ENCODE data around the gene LIM2.

DNA sequence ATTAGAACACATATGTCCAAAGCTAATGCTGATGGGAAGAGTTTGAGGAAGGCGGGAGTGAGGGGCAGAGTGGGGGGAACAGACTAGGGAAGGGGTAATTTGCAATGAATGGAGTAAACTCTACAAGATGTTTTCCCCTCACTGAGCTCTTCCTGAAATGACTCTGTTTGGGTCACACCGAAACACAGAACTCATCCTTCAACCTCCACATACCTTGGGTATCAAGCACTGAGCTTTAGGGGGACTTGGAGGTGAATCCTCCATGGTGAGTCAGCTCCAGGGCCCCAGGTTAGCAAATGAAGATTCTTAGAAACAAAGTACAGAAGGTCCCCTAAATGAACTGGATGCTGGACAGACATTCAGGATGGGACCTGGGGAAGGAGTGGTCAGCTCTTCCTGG, 30.9 kb upstream of the LIM2 start:
- no peak for TF ChIP-seq CTCF (conservative IDR thresholded peaks at IDR 0.05; ENCODE audit: low read depth in 2 of 2)
- no peak for TF ChIP-seq EZH2 (IDR thresholded peaks at IDR 0.05; ENCODE audit: low read depth, unreplicated experiment)
- TF ChIP-seq CREB1 (CRISPR knock-in tag; IDR thresholded peaks at IDR 0.05; ENCODE audit: low read depth) = no peak
- no peak for TF ChIP-seq POLR2AphosphoS5 (IDR thresholded peaks at IDR 0.05; ENCODE audit: low read depth)
- TF ChIP-seq, protein P1, sequence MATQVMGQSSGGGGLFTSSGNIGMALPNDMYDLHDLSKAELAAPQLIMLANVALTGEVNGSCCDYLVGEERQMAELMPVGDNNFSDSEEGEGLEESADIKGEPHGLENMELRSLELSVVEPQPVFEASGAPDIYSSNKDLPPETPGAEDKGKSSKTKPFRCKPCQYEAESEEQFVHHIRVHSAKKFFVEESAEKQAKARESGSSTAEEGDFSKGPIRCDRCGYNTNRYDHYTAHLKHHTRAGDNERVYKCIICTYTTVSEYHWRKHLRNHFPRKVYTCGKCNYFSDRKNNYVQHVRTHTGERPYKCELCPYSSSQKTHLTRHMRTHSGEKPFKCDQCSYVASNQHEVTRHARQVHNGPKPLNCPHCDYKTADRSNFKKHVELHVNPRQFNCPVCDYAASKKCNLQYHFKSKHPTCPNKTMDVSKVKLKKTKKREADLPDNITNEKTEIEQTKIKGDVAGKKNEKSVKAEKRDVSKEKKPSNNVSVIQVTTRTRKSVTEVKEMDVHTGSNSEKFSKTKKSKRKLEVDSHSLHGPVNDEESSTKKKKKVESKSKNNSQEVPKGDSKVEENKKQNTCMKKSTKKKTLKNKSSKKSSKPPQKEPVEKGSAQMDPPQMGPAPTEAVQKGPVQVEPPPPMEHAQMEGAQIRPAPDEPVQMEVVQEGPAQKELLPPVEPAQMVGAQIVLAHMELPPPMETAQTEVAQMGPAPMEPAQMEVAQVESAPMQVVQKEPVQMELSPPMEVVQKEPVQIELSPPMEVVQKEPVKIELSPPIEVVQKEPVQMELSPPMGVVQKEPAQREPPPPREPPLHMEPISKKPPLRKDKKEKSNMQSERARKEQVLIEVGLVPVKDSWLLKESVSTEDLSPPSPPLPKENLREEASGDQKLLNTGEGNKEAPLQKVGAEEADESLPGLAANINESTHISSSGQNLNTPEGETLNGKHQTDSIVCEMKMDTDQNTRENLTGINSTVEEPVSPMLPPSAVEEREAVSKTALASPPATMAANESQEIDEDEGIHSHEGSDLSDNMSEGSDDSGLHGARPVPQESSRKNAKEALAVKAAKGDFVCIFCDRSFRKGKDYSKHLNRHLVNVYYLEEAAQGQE (IDR thresholded peaks at IDR 0.05; ENCODE audit: unreplicated experiment) = no peak
- TF ChIP-seq NANOG (IDR thresholded peaks at IDR 0.05; ENCODE audit: borderline replicate concordance) = no peak
- TF ChIP-seq, protein P2, sequence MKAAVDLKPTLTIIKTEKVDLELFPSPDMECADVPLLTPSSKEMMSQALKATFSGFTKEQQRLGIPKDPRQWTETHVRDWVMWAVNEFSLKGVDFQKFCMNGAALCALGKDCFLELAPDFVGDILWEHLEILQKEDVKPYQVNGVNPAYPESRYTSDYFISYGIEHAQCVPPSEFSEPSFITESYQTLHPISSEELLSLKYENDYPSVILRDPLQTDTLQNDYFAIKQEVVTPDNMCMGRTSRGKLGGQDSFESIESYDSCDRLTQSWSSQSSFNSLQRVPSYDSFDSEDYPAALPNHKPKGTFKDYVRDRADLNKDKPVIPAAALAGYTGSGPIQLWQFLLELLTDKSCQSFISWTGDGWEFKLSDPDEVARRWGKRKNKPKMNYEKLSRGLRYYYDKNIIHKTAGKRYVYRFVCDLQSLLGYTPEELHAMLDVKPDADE (IDR thresholded peaks at IDR 0.05) = no peak
- no peak for TF ChIP-seq ZNF114 (CRISPR knock-in tag; IDR thresholded peaks at IDR 0.05)
- TF ChIP-seq EZH2phosphoT487 (IDR thresholded peaks at IDR 0.05; ENCODE audit: unreplicated experiment) = no peak
- no peak for TF ChIP-seq JUNB (IDR thresholded peaks at IDR 0.05; ENCODE audit: unreplicated experiment)
- no peak for TF ChIP-seq ZNF331 (CRISPR knock-in tag; IDR thresholded peaks at IDR 0.05; ENCODE audit: low read depth)
- TF ChIP-seq ZNF462 (CRISPR knock-in tag; IDR thresholded peaks at IDR 0.05) = no peak
- no peak for TF ChIP-seq STAT1 (IDR thresholded peaks at IDR 0.05; ENCODE audit: unreplicated experiment)
